Neural progenitor cell (in vitro differentiated cells): ENCODE measurements around the gene RNASE7.
"Not testable (repeated sequence)": the region's sequence is repeated elsewhere in the genome, so short reads cannot be mapped to it uniquely, and the experiment has no call there.

Experiments
- EZH2 ChIP-seq: fragments of 200-600 bp; sonication (generic); IDR thresholded peaks from 2 replicates; pipeline ENCODE4 v1.6.1; 2017; ENCODE audit warnings: antibody characterized with exemption, mild to moderate bottlenecking, moderate library complexity
- EZH2phosphoT487 ChIP-seq: fragments of 200-600 bp; sonication (generic); IDR thresholded peaks from 2 replicates; pipeline ENCODE4 v1.6.1; 2017; ENCODE audit warnings: antibody characterized with exemption
- TF ChIP-seq, protein P1 (sequence below): fragments of 200-600 bp; sonication (generic); IDR thresholded peaks from 2 replicates; pipeline ENCODE4 v1.5.1; 2017; ENCODE audit warnings: antibody characterized with exemption, mild to moderate bottlenecking

DNA sequence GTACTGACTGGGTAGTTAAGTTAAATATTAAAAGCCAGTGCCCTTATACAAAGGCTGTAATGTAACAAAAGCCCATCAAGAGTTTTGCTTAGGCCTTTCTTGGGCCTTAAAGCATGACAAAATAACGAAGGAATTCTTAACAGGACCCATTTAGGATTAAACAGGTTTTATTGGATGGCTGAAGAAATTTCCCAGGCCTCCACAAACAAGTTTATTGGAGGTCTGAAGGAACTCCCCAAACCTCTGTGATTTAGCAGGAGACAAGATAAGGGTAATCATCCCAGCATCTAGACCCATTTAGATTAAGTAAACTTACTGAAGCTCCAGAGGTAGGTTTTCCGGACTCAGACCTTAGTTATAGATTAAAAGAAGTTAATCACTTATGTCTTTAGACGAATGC lies 32.4 kb upstream of the RNASE7 start:
- TF ChIP-seq, protein P1, sequence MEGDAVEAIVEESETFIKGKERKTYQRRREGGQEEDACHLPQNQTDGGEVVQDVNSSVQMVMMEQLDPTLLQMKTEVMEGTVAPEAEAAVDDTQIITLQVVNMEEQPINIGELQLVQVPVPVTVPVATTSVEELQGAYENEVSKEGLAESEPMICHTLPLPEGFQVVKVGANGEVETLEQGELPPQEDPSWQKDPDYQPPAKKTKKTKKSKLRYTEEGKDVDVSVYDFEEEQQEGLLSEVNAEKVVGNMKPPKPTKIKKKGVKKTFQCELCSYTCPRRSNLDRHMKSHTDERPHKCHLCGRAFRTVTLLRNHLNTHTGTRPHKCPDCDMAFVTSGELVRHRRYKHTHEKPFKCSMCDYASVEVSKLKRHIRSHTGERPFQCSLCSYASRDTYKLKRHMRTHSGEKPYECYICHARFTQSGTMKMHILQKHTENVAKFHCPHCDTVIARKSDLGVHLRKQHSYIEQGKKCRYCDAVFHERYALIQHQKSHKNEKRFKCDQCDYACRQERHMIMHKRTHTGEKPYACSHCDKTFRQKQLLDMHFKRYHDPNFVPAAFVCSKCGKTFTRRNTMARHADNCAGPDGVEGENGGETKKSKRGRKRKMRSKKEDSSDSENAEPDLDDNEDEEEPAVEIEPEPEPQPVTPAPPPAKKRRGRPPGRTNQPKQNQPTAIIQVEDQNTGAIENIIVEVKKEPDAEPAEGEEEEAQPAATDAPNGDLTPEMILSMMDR: not testable (repeated sequence)
- not testable (repeated sequence) for TF ChIP-seq EZH2, EZH2phosphoT487
